HG02678 (cell line): Measurements from ENCODE around the gene PRAMEF17.
"Not testable (repeated sequence)": the region's sequence is repeated elsewhere in the genome, so short reads cannot be mapped to it uniquely, and the experiment has no call there.

Source experiments
- ATAC-seq: cut with Tn5 transposase; IDR thresholded peaks from one replicate; pipeline ENCODE4 v1.9.1; 2021; ENCODE audit warnings: mild to moderate bottlenecking, moderate library complexity; ENCODE audit not compliant: unreplicated experiment

Gene PRAMEF17, protein sequence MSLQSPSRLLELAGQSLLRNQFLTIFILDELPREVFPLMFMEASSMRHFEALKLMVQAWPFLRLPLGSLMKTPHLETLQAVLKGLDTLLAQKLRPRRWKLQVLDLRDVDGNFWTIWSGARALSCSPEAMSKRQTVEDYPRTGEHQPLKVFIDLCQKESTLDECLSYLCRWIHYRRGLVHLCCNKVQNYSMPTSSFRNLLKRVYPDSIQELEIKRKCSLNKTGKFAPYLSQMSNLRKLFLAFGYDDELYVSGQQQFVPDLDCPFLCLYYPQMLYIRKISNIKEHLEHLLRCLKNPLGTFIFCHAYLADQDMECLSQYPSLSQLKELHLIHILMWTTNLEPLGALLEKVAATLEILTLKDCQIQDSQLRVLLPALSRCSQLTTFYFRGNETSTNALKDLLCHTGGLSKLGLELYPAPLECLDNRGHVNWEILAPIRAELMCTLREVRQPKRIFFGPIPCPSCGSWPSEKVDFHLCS

DNA sequence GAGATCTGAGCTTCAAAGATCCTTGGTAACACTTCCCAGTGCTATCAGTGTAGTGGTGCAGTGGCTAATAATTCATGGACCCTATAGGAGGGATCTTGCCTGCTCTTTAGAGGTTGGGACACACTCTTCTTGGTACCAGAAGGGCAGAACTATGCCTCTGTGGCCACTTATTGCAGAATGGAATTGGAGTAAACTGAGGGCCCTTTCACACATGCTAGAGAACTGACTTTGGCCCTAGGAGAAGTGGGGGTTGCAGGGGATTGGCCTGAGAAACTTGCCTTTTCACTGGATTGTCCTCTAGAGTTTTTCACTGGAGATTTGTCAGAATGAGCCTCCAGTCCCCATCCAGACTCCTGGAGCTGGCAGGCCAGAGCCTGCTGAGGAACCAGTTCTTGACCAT is at the start of gene PRAMEF17:
TSS of gene PRAMEF17 (plus strand) at position 301 of the 400 bp plus-strand sequence. CDS start at position 327, 26 bp downstream.
- not testable (repeated sequence) for ATAC-seq

DNA sequence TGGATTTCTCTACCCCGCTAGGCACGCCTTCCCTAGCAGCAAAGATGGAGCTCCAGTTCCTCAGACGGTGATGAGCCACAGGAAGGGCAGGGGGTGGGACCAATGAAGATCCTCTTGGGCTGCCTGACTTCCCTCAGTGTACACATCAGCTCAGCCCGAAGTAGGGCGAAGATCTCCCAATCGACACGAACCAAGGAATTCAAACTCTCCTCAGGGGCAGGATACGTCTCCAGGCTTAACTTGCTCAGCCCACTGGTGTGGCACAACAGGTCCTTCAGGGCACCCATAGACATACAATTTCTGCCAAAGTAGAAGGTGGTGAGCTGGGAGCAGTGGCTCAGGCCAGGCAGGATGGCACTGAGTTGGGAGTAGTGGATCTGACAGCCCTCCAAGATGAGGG is 46.9 kb upstream of the PRAMEF17 start:
- not testable (repeated sequence) for ATAC-seq

- not testable (repeated sequence) for ATAC-seq
Measured at GRCh38 chr1:13347034-13347433, 42.4 kb upstream of the PRAMEF17 start, which contains the start of gene PRAMEF14. PRAMEF14 (minus strand) TSS chr1:13347134; CDS start chr1:13345314, 1,820 bp downstream.

GRCh38 chr1:13353476-13353875 is 36.0 kb upstream of the PRAMEF17 start:
- ATAC-seq, result not testable (repeated sequence)

- ATAC-seq, result not testable (repeated sequence)
Measured at GRCh38 chr1:13354475-13354874, 35.0 kb upstream of the PRAMEF17 start.

DNA sequence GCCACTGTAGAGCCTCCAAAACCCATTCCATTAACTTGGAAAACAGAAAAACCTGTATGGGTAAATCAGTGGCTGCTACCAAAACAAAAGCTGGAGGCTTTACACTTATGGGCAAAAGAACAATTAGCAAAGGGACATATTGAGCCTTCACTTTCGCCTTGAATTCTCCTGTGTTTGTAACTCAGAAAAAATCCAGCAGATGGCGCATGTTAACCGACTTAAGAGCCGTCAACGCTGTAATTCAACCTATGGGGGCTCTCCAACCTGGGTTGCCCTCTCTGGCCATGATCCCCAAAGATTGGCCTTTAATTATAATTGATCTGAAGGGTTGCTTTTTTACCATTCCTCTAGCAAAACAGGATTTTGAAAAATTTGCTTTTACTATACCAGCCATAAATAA is 32.7 kb upstream of the PRAMEF17 start:
- not testable (repeated sequence) for ATAC-seq

DNA sequence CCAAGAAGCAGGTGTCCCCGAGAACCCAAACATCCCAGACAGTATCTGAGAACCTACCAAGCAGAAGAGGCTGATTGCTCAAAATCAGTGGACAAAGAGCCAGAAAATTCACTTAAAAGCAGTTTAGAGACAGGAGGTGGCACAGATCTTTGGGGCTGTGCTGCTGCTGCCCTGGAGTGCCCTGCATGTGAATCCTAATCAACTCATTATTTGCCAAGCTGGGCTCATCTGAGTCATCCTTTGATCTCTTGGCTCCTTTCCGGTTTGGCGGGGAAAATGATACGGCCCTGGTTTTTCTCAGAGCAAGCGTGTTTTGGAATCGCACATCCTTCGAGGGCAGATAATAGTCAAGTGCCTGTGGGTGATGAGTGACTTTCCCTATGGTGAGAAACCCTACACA is 27.1 kb upstream of the PRAMEF17 start:
- ATAC-seq, result not testable (repeated sequence)

DNA sequence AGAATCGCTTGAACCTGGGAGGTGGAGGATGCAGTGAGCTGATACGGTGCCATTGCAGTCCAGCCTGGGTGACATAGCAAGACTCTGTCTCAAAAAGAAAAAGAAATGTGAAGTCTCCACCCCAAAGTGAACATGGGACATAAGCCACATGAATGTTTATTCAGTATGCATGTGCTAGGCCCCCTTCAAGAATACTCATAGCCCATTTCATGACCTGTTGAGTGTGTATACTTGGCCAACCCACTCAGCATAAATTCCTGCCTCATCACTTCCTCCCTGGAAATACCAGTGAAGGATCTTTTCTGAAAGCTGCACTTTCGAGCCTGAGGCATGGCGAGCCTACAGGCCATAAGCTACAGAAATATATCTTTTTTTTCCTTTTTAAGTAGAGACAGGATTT is 24.5 kb upstream of the PRAMEF17 start:
- ATAC-seq, result not testable (repeated sequence)

DNA sequence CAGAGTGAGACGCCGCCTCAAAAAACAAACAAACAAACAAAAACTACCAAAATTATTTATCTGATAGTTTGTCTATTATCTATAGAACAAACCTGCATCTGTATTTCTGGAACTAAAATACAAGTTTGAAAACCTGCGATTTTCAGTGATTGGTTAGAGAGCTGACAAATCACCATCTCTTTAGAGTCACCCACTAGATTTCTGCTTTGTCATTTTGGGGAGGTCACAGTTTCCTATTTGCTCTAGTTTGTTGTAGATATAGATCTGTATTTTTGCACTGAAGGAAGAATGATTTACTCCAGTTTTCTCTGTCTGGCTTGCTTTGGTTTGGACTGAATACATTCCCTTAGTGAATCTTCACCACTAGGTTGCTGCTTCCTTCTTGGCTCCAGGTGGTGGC is 22.9 kb upstream of the PRAMEF17 start:
- not testable (repeated sequence) for ATAC-seq

GRCh38 chr1:13368544-13368943 is 20.9 kb upstream of the PRAMEF17 start:
- ATAC-seq, result not testable (repeated sequence)

- ATAC-seq, result not testable (repeated sequence)
Measured at GRCh38 chr1:13378983-13379382, 10.4 kb upstream of the PRAMEF17 start.

- not testable (repeated sequence) for ATAC-seq
Measured at GRCh38 chr1:13380380-13380779, 9.1 kb upstream of the PRAMEF17 start.

DNA sequence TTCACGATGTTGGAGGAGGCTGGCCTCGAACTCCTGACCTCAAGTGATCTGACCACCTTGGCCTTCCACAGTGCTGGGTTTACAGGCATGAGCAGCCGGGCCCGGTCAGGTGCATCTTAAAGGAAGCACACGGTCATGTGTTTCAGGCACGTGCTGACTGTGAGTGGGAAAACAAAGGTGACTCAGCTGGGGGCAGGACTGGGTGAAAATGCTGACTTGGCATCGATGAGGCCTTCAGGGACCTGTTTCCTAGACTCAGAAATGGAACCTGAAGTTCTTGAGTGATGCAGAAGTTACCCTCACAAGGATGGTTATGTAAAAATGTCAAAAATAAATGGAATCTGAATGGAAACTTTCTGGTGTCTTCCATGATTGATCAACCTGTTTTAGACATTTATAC is 3.6 kb downstream of the PRAMEF17 start:
- ATAC-seq, result not testable (repeated sequence)

DNA sequence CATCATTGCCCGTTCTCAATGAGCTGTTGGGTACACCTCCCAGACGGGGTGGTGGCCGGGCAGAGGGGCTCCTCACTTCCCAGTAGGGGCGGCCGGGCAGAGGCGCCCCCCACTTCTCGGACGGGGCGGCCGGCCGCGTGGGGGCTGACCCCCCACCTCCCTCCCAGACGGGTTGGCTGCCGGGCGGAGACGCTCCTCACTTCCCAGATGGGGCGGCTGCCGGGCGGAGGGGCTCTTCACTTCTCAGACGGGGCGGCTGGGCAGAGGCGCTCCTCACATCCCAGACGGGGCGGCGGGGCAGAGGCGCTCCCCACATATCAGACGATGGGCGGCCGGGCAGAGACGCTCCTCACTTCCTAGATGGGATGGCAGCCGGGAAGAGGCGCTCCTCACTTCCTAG is 5.3 kb downstream of the PRAMEF17 start:
- not testable (repeated sequence) for ATAC-seq

DNA sequence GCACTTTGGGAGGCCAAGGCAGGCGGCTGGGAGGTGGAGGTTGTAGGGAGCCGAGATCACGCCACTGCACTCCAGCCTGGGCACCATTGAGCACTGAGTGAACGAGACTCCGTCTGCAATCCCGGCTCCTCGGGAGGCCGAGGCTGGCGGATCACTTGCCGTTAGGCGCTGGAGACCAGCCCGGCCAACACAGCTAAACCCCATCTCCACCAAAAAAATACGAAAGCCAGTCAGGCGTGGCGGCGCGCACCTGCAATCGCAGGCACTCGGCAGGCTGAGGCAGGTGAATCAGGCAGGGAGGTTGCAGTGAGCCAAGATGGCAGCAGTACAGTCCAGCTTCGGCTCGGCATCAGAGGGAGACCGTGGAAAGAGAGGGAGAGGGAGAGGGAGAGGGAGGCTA is 5.9 kb downstream of the PRAMEF17 start:
- ATAC-seq, result not testable (repeated sequence)

- ATAC-seq, result no peak
Measured at GRCh38 chr1:13407811-13408210, 18.4 kb downstream of the PRAMEF17 start.

DNA sequence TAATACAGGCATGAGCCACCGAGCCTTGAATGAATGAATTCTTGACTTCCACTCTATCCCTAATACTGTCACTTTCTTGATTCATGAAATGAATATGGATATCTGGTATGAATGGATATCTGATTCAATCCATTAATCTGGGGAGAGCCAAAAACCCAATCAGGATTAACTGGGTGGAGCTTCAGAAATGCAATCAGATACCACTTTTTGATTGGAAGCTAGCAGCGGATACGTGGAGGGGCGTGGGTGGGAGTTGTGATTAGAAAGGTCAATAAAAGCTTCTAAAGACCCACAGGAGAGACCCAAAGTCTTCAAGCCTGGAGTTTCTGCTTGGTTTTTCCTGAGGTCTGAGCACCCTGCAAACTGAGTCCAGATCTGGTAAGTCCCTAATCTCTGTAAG is 20.7 kb downstream of the PRAMEF17 start, which contains the start of gene PRAMEF20:
TSS of gene PRAMEF20 (plus strand) at position 301 of the 400 bp plus-strand sequence. CDS start 5,905 bp downstream, outside the sequence.
- not testable (repeated sequence) for ATAC-seq

DNA sequence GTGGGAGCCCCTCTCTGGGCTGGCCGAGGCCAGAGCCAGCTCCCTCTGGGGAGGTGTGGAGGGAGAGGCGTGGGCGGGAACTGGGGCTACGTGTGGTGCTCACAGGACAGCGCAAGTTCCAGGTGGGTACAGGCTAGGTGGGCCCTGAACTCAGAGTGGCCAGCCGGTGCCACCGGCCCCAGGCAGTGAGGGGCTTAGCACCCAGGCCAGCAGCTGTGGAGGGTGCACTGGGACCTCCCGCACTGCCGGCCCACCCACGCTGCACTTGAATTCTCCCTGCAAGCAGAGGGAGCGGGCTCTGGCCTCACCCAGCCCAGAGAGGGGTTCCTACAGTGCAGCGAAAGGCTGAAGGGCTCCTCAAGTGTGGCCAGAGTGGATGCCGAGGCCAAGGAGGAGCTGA is 41.1 kb downstream of the PRAMEF17 start:
- no peak for ATAC-seq

- ATAC-seq, result no peak
Measured at GRCh38 chr1:13432251-13432650, 42.8 kb downstream of the PRAMEF17 start.

GRCh38 chr1:13433694-13434358 is 44.4 kb downstream of the PRAMEF17 start:
- not testable (repeated sequence) for ATAC-seq

DNA sequence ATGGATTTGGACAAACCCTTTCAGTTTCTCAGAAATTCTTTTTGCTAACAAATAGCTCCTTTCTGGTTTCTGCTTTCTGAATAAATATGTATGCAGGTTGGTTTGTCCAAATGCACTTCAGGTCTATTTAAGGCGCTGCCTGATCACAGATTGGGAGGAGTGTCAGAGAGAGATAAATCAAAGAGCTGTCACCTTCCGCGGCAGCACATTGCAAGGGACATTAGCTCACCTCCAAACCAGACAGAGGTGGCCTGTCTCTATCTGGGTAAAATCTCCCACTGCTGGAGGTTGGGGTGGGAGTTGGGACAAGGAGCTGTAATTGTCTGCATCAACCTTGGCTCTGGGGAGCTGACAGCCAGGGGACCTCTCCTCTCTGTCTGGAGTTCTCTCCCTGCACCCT is 46.0 kb downstream of the PRAMEF17 start:
- ATAC-seq, result no peak
